VCaP (cell line): ENCODE measurements around the gene N4BP2L2.

Experiments
- H3K27ac ChIP-seq: fragments of 450-650 bp; 2 replicates; pipeline ENCODE4 v1.5.1; 2017
- TF ChIP-seq, protein P1 (sequence below): fragments of 450-650 bp; conservative IDR thresholded peaks from 2 replicates; pipeline ENCODE4 v1.5.1; 2017; ENCODE audit warnings: mild to moderate bottlenecking, moderate library complexity

The N4BP2L2 gene

DNA sequence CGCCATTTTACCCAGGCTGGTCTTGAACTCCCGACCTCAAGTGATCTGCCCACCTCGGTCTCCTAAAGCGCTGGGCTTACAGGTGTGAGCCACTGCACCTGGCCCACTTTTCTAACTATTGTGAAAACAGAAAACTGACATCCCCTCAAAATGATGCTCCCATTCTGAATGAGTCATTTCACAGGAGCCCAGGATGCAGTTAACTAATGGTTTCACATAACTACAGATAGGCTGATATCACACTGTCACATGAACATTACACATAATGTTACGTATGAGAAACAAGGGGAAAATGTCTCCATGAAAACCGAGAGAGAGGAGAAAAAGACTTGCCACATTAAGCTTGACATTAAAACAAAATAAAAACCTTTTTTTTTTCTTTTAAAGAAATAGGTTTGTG, 37.5 kb downstream of the N4BP2L2 start:
- H3K27ac ChIP-seq, result no peak overlapping the region
- TF ChIP-seq, protein P1, sequence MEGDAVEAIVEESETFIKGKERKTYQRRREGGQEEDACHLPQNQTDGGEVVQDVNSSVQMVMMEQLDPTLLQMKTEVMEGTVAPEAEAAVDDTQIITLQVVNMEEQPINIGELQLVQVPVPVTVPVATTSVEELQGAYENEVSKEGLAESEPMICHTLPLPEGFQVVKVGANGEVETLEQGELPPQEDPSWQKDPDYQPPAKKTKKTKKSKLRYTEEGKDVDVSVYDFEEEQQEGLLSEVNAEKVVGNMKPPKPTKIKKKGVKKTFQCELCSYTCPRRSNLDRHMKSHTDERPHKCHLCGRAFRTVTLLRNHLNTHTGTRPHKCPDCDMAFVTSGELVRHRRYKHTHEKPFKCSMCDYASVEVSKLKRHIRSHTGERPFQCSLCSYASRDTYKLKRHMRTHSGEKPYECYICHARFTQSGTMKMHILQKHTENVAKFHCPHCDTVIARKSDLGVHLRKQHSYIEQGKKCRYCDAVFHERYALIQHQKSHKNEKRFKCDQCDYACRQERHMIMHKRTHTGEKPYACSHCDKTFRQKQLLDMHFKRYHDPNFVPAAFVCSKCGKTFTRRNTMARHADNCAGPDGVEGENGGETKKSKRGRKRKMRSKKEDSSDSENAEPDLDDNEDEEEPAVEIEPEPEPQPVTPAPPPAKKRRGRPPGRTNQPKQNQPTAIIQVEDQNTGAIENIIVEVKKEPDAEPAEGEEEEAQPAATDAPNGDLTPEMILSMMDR, result no peak

DNA sequence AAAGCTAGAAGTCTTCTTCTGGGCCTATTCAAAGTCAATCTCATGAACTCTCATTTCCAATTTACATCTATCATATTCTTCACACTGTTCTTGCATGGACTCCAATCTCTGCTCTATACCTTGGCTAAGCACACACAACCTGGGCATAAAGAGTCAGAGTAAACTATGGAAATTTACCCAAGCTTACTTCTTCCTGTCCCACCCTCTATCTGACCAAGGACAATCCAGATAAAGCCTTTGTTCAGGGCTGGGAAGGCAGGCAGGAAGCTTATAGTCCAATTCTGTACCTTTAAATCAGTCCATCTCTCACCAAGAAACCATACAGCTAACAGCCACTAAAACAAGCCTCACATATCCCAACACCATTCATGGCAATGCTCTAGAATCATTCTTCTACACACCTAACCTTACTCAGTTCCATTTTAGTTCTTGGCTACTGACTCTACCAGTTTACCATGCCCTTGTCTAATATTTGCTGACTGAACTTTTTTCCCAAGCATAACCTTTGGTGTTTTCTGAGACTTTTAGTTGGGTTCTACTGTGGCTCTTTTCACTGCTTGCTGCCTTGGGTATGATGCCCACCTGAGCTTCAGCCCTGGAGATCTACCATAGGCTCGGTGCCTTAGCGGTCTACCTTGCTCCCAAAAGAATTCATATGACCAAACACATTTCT, 38.9 kb downstream of the N4BP2L2 start:
- H3K27ac ChIP-seq, result no peak overlapping the region
- TF ChIP-seq, protein P1, result no peak

DNA sequence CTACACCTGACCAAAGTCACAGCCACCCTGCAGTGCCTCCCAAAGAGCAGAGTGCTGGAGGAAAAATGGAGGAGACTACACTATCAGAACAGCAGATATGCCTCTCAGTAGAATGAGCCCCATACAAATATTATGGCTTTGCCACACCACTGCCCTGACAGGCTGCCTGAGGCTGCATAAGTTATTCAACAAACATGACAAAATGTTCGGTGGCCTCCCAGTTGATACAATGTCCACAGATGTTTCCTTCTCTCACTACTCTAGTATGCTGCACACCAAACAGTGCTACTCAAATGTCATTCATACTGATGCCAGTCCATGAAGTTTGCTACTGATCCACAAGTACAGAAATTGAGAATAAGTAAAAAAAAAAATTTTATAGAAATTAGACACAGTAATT, 41.0 kb downstream of the N4BP2L2 start:
- no peak overlapping the region for H3K27ac ChIP-seq
- TF ChIP-seq, protein P1, result no peak

DNA sequence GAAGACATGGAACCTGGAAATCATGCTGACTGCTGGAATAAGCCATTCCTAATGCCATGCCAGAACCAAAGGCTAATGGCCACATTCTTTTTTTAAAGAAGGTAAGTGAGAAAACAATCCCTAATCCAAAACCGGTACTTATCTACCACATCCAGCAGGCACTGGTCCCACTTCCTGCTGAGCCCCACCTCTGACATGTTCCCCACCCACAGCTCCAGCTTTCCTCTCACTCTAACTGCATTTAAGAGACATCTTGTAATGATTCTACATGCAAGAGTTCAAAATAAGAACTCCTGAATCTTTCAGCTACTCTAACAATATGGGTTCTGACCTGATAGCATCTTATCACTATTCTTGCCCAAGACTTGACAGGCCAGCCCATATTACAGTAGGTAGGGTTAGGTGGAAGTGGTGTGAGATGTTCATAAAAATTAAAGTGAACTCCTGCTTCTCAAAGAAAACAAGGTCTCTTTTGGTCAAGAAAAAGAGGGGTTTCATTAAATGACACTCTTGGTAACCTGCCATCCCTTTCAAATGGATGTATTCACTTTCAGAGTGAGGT, 41.9 kb downstream of the N4BP2L2 start:
- TF ChIP-seq, protein P1, result no peak
- H3K27ac ChIP-seq, result no peak overlapping the region

DNA sequence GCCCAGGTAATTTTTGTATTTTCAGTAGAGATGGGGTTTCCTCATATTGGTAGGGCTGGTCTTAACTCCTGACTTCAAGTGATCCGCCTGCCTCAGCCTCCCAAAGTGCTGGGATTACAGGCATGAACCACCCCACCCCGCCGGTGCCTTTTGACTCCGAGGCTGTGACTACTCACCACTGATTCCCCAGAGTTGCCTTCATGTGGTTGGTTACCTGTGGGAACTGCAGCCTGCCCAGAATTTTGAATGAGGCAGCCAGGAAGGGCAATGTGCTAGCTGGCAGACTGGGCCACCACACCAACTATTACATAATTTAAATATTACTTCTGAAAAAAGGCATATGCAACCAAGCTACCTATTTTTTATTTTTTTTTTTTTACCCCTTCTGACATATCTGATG, 42.8 kb downstream of the N4BP2L2 start:
- TF ChIP-seq, protein P1, result no peak
- H3K27ac ChIP-seq, result no peak overlapping the region

DNA sequence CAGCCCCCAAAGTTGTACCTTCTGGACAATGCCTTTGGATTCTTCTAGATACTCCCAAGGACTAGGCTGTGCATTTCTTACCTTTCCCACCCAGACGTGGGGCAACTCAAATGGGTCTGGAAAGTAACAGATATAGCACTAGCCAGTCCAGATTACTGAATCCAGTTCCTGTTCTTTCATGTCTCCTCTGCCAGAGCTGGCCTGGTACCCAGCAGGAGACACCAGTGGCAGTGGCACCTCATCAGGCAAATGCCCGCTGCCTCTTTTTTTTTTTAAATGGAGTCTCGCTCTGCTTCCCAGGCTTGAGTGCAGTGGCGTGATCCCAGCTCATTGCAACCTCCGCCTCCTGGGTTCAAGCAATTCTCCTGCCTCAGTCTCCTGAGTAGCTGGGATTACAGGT, 43.2 kb downstream of the N4BP2L2 start:
- TF ChIP-seq, protein P1, result no peak
- H3K27ac ChIP-seq, result no peak overlapping the region

DNA sequence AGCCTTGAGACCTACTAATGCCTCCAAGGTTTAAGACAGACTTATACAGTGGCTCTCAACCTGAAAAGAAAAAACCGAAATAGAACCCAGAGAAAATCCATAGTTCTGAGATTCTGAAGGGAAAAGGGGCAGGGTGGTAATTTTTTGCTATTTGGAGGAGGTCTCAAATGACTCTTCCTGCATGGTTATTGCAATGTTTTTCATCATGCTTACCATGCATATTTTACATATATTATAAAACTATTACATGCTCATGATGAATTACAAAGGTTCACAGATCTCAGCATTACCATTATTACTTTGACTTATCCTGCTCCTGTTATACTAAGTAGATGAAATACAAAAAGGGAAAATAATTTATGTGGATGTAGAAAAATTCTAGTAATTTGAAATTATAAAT, 47.6 kb downstream of the N4BP2L2 start:
- TF ChIP-seq, protein P1, result no peak
- H3K27ac ChIP-seq, result no peak overlapping the region
